SHP77 treated with DMSO at 0.1 percent for 48 hours (cell line): ENCODE measurements around the gene LPIN3.

Experiments used
- DNase-seq: peaks from one replicate; lab custom pipeline; 2025; lab: John Stamatoyannopoulos, UW

LPIN3 gene

GRCh38 chr20:41320441-41320840 lies 20.2 kb upstream of the LPIN3 start:
- DNase-seq, result no peak

DNA sequence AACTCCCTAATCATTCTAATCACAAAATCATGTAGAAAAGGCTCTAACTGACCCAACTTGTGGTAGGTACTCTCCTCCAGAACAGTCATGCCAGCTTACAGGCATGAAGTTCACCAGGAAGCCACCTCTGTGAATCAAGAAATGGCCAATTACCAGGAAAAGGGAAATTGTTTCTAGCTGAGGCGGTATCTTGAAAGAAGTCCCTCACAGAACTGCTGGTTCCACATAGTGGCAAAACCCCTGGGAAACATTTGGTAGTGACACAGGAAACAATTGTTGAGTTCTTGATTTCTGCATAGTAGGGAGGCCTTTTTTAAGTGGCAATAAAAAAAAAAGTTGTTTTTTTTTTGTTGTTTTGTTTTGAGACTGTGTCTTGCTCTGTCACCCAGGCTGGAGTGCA lies 19.6 kb upstream of the LPIN3 start:
- no peak for DNase-seq

DNA sequence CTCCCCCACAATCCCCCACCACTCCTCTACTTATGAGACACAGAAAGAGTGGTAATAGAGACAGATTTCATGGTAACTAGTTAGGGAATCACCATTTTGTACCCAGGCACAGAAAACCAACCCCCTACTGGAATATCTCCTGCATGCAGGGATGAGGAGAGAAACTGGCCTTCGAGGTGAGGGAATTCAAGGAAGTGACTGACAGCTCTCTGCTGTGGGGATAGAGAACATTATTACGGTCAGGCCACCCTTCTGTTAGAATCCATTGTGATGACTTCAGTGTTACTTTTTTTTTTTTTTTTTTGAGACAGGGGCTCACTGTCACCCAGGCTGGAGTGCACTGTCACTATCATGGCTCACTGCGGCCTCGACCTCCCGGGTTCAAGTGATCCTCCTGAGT lies 13.4 kb upstream of the LPIN3 start:
- no peak for DNase-seq

DNA sequence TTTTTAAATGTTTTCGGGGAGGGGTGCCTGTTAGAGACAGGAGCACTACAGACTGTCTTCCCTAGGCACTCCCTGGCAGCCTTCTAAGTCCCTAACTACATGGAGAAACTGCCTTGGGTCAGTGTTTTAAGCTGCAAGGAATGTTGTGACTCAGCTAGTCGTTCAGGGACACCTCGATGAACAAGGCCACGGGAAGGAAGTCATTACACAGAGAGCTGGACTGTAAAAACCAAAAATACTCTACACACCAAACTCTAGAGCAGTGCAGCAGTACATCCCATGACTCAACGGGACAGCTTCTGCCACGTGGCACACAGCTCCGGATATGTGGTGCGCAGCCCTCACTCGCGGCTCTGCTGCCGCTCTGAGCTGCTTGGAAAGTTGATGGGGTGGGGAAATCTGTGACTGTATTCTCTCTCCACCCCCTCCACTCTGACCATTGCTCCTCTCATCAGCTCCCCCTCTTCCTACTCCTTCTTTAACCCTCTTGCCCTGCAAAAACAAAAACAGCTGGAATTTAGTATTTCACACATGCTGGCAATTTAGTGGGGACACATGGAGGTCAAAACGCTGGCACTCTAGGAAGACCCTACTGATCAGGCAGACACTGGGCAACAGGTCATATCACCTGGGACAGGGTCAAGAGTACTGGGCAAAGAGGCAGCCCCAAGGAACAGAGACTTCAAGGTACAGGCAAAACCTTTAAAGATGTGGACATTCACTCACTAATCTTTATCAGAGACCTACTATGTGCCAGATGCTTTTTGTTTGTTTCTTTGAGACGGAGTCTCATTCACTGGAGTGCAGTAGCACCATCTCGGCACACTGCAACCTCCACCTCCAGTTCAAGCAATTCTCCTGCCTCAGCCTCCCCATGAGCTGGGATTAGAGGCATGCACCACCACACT lies 10.9 kb upstream of the LPIN3 start:
- DNase-seq, result no peak

DNA sequence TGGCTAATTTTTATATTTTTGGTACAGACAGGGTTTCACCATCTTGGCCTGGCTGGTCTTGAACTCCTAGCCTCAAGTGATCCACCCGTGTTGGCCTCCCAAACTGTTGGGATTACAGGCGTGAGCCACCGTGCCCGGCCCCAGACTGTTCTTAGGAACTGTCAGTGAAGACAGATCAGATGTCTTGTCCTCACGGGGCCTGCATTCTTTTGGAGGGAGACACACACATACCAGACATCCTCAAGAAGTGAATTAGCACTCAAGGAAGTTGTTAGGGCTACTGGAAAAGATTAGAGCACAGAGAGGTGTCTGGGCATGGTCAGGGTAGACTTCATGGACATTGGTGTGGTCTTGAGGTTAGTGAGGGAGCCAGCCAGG lies 10.3 kb upstream of the LPIN3 start:
- no peak for DNase-seq

- no peak for DNase-seq
Observed at GRCh38 chr20:41330941-41331340, 9.7 kb upstream of the LPIN3 start.

GRCh38 chr20:41331731-41332130 lies 8.9 kb upstream of the LPIN3 start:
- DNase-seq, result no peak

- DNase-seq, result no peak
Observed at GRCh38 chr20:41334036-41334435, 6.6 kb upstream of the LPIN3 start.

DNA sequence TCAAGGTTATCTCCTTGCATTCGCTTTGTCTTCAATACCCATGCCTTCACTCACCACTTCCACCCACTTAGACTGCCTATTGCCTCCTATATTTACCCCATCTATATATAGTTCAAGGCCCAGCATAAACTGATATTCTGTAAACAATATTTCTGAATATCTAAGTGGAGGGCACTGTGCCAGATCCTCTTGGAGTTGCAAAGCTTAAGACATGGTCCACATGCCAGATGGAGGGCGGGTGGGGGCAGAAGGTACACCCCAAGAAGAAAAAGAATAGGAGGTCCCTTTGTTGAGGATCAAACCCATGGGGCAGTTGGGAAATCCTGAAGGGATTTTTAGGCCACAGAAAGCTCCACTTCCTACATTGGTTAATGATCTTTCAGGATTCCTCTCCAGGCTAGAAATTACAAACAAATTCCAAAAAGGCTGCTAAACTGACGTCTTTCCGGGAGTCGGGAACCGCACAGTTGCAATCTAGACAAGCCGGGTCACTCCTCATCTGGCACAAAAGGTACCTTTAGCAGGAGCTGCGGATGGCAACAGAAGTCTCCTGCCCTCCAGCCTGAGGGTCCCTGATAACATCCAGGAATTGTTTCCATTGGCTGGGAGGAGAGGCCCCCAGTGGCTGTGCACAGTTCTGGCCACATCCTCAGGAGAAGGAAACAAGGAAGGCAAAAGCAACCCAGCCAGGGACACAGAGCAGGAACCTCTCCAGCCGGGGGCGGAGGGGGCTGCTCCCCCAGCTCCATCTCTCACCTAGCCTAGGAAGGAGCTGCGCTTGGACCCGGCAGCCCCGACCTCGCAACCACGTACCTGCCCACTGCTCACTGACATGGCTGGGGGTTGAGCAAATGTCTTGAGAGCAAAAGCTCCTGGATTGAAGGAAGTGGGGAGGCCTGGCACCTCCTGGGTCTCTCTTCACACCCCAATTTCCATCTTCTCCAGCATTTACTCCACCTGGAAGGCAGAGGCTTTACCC lies 5.9 kb upstream of the LPIN3 start:
- DNase-seq, result no peak

DNA sequence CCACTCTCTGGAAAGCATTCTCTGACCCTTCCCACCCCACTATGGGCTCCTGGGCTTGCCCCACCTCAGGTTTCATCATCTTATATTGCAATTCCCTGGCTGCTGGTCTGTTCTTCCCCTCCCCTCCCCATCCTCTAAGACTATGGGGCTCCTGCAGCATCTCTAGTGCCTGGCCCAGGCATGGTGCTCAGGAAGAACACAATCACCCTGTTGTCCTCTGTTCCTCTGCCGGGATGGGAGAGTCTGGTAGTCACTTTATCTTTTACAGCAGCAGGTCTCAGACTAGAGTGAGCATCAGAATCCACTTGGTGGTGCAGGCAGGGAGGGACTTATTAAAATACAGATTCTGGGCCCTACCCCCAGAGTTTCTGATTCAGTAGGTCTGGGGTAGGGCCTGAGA lies 5.0 kb upstream of the LPIN3 start:
- DNase-seq, result no peak

GRCh38 chr20:41336711-41337492 lies 3.7 kb upstream of the LPIN3 start:
- no peak for DNase-seq

GRCh38 chr20:41339957-41340326 lies 679 bp upstream of the LPIN3 start:
- no peak for DNase-seq

- no peak for DNase-seq
Observed at GRCh38 chr20:41342474-41343464, 2.1 kb downstream of the LPIN3 start.

GRCh38 chr20:41344477-41344876 lies 3.9 kb downstream of the LPIN3 start:
- no peak for DNase-seq

- DNase-seq, result no peak
Observed at GRCh38 chr20:41344938-41345728, 4.5 kb downstream of the LPIN3 start.

GRCh38 chr20:41345729-41346067 lies 5.1 kb downstream of the LPIN3 start:
- DNase-seq, result no peak

DNA sequence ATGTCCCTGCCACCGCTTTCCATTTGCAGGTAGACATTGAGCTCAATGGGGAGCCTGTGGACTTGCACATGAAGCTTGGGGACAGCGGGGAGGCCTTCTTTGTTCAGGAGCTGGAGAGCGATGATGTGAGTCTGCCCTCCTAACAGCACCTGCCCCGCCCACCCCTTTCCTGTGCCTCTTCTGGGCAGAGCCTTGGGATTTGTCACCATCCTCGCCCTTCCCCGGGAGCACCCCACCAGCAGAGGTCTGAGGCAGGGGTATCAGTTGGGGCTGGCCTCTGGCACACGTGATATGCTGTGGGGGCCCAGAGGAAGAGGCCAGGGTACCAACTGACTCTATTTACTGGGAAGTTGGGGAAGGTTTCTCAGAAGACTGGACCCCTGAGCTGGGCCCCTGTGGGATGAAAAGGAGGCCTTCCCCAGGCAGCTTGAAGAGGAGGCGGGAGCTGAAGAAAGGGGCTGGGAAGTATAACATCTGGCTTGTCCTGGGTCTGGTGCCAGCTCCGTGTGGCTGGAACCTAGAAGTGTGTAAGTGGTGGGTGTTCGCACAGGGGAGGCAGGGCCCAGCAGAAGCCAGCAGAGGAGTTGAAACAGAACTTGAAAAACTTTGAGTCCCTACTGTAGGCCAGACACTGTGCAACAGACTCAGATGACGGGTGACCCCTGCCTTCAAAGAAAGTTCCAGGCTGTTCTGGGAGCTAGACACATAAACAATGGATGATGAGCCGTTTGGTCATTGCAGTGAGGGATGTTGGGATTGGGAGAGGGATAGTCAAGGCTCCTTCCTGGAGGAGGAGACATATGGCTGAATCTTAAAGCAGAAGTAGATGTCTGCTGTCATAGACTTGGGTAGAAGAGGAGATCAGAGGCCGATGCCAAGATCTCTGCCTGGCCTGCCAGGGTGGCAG lies 7.2 kb downstream of the LPIN3 start:
- DNase-seq, result no peak

DNA sequence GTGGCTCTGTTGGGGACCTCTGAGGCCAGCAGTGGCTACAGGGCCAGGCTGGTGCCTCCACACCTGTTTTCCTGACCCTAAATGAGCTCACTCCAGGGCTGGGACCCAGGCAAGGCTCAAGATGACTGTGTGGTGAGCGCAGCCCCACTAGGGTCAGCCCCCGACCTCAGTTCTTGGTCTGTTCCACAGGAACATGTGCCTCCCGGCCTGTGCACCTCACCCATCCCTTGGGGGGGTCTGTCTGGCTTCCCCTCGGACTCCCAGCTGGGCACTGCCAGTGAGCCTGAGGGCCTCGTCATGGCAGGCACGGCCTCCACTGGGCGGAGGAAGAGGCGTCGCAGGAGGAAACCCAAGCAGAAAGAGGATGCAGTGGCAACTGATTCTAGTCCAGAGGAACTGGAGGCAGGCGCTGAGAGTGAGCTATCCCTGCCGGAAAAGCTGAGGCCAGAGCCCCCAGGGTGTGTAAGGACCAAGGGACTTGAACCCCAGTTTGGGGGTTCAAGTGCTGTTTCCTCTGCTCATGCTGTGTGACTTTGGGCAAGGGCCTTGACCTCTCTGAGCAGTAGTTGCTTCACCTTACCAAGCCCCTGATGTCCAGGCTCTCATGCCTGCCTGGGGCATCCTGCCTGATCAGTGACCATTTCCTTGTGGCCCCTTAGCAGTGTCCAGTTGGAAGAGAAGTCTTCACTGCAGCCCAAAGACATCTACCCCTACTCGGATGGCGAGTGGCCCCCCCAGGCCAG lies 8.0 kb downstream of the LPIN3 start:
- DNase-seq, result no peak
